MM.1S (cell line): Measurements from ENCODE around the gene PLEKHG7.

Experiments used
- DNase-seq: peaks from one replicate; pipeline ENCODE4 v3.0.0-alpha.2; 2015
- H2AFZ ChIP-seq: fragments of 300-600 bp; sonication (generic); 2 replicates; pipeline ENCODE4 v1.6.0; 2016; ENCODE audit warnings: antibody characterized with exemption, low read length
- H3F3A ChIP-seq: fragments of 300-600 bp; sonication (generic); 2 replicates; pipeline ENCODE4 v1.6.1; 2016; ENCODE audit warnings: mild to moderate bottlenecking, antibody characterized with exemption, low read length, moderate library complexity, mixed read lengths; ENCODE audit not compliant: insufficient read depth
- H3K27ac ChIP-seq: fragments of 300-600 bp; sonication (generic); 2 replicates; pipeline ENCODE4 v1.5.1; 2016; ENCODE audit warnings: mild to moderate bottlenecking, low read length
- H3K27me3 ChIP-seq: fragments of 300-600 bp; sonication (generic); replicated peaks from 2 replicates; pipeline ENCODE4 v1.6.0; 2016; ENCODE audit warnings: low read length; ENCODE audit not compliant: insufficient read depth
- H3K36me3 ChIP-seq: fragments of 300-600 bp; sonication (generic); replicated peaks from 2 replicates; pipeline ENCODE4 v1.6.1; 2016; ENCODE audit warnings: mild to moderate bottlenecking, low read length, mixed read lengths; ENCODE audit not compliant: insufficient read depth
- H3K4me1 ChIP-seq: fragments of 300-600 bp; sonication (generic); 2 replicates; pipeline ENCODE4 v1.6.1; 2016; ENCODE audit warnings: low read length, mixed read lengths
- H3K4me2 ChIP-seq: fragments of 300-600 bp; sonication (generic); 2 replicates; pipeline ENCODE4 v1.6.0; 2016; ENCODE audit warnings: low read depth, low read length
- H3K4me3 ChIP-seq: fragments of 300-600 bp; sonication (generic); 2 replicates; pipeline ENCODE4 v1.5.1; 2016; ENCODE audit warnings: low read length, mixed read lengths
- H3K79me2 ChIP-seq: fragments of 300-600 bp; sonication (generic); 2 replicates; pipeline ENCODE4 v1.6.1; 2016; ENCODE audit warnings: mixed run types, low read length, mixed read lengths
- H3K9ac ChIP-seq: fragments of 300-600 bp; sonication (generic); 2 replicates; pipeline ENCODE4 v1.6.1; 2016; ENCODE audit warnings: low read length, mixed read lengths
- H3K9me2 ChIP-seq: fragments of 300-600 bp; sonication (generic); replicated peaks from 2 replicates; pipeline ENCODE4 v1.6.1; 2016; ENCODE audit warnings: mild to moderate bottlenecking, low read length, mixed read lengths; ENCODE audit not compliant: insufficient read depth
- H3K9me3 ChIP-seq: fragments of 300-600 bp; sonication (generic); replicated peaks from 2 replicates; pipeline ENCODE4 v1.6.1; 2016; ENCODE audit warnings: mild to moderate bottlenecking, low read length, mixed read lengths; ENCODE audit not compliant: insufficient read depth
- H4K20me1 ChIP-seq: fragments of 300-600 bp; sonication (generic); 2 replicates; pipeline ENCODE4 v1.6.1; 2016; ENCODE audit warnings: mild to moderate bottlenecking, low read length, moderate library complexity, mixed read lengths; ENCODE audit not compliant: insufficient read depth
- EZH2 ChIP-seq: fragments of 300-600 bp; sonication (generic); optimal IDR thresholded peaks from 2 replicates; pipeline ENCODE3; 2017; ENCODE audit warnings: low read depth, mild to moderate bottlenecking, antibody characterized with exemption, low read length, mixed read lengths
- EZH2phosphoT487 ChIP-seq: fragments of 300-600 bp; sonication (generic); IDR thresholded peaks from 2 replicates; pipeline ENCODE4 v1.6.1; 2018; ENCODE audit warnings: antibody characterized with exemption, low read length
- TF ChIP-seq, protein P1 (sequence below): fragments of 300-600 bp; sonication (generic); IDR thresholded peaks from 2 replicates; pipeline ENCODE4 v1.5.1; 2016; ENCODE audit warnings: antibody characterized with exemption, low read length, mixed read lengths

Gene PLEKHG7

GRCh38 chr12:92729773-92730305 is 27.1 kb downstream of the PLEKHG7 start:
- Histone ChIP-seq H3K79me2 (no peaks in the 10 kb centered on the region), H4K20me1 (no peaks in the 10 kb centered on the region), H3F3A (no peaks in the 10 kb centered on the region), H3K9me2 (no peaks in the 10 kb centered on the region), H3K9me3 (no peaks in the 10 kb centered on the region), H3K9ac (no peak overlapping the region), H3K36me3 (no peaks in the 10 kb centered on the region), H3K27ac (no peak overlapping the region), H3K4me3 (no peak overlapping the region), H3K4me2 (no peak overlapping the region), H3K27me3 (no peaks in the 10 kb centered on the region), H3K4me1 (no peaks in the 10 kb centered on the region), H2AFZ (no peak overlapping the region)
- DNase-seq, result no peak
- TF ChIP-seq EZH2, result no peak
- no peak for TF ChIP-seq EZH2phosphoT487
- TF ChIP-seq, protein P1, sequence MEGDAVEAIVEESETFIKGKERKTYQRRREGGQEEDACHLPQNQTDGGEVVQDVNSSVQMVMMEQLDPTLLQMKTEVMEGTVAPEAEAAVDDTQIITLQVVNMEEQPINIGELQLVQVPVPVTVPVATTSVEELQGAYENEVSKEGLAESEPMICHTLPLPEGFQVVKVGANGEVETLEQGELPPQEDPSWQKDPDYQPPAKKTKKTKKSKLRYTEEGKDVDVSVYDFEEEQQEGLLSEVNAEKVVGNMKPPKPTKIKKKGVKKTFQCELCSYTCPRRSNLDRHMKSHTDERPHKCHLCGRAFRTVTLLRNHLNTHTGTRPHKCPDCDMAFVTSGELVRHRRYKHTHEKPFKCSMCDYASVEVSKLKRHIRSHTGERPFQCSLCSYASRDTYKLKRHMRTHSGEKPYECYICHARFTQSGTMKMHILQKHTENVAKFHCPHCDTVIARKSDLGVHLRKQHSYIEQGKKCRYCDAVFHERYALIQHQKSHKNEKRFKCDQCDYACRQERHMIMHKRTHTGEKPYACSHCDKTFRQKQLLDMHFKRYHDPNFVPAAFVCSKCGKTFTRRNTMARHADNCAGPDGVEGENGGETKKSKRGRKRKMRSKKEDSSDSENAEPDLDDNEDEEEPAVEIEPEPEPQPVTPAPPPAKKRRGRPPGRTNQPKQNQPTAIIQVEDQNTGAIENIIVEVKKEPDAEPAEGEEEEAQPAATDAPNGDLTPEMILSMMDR, result no peak

- Histone ChIP-seq H3K4me3 (no peak overlapping the region), H4K20me1 (no peaks in the 10 kb centered on the region), H2AFZ (no peak overlapping the region), H3K36me3 (no peaks in the 10 kb centered on the region), H3F3A (no peaks in the 10 kb centered on the region), H3K79me2 (no peaks in the 10 kb centered on the region), H3K9me3 (no peaks in the 10 kb centered on the region), H3K27me3 (no peaks in the 10 kb centered on the region), H3K27ac (no peak overlapping the region), H3K4me2 (no peak overlapping the region), H3K9ac (no peak overlapping the region), H3K4me1 (no peaks in the 10 kb centered on the region), H3K9me2 (no peaks in the 10 kb centered on the region)
- no peak for DNase-seq
- no peak for TF ChIP-seq EZH2phosphoT487
- TF ChIP-seq, protein P1, result no peak
- TF ChIP-seq EZH2, result no peak
These were observed 28.0 kb downstream of the PLEKHG7 start for GRCh38 chr12:92730758-92731157.

GRCh38 chr12:92732216-92732615 is 29.4 kb downstream of the PLEKHG7 start:
- Histone ChIP-seq H3K36me3 (no peaks in the 10 kb centered on the region), H3K9me3 (no peaks in the 10 kb centered on the region), H3K4me3 (no peak overlapping the region), H3K9me2 (no peaks in the 10 kb centered on the region), H2AFZ (no peak overlapping the region), H3F3A (no peaks in the 10 kb centered on the region), H3K9ac (no peak overlapping the region), H4K20me1 (no peaks in the 10 kb centered on the region), H3K4me1 (no peaks in the 10 kb centered on the region), H3K79me2 (no peaks in the 10 kb centered on the region), H3K27me3 (no peaks in the 10 kb centered on the region), H3K27ac (no peak overlapping the region), H3K4me2 (no peak overlapping the region)
- TF ChIP-seq EZH2phosphoT487, result no peak
- TF ChIP-seq, protein P1, result no peak
- no peak for TF ChIP-seq EZH2
- no peak for DNase-seq
